Left ventricle myocardium inferior (tissue), 1 donor: ENCODE measurements around the gene SERPINH1. TPM values are rescaled to one million over a fixed set of nuclear protein-coding genes. Genes with fewer than 3 reads are reported as not detected.
A peak's percentile ranks its signal among the peaks of the same experiment; 100 is the strongest.

ENCODE experiments used
- DNase-seq: peaks from one replicate; pipeline ENCODE4 v3.0.0-alpha.2; 2020
- H3K27ac ChIP-seq: fragments of 200-600 bp; replicated peaks from 2 replicates; pipeline ENCODE4 v1.8.0; 2021
- H3K27me3 ChIP-seq: fragments of 200-600 bp; 2 replicates; pipeline ENCODE4 v1.8.0; 2021; ENCODE audit warnings: low read depth
- H3K36me3 ChIP-seq: fragments of 200-600 bp; 2 replicates; pipeline ENCODE4 v1.8.0; 2021
- H3K4me1 ChIP-seq: fragments of 200-600 bp; 2 replicates; pipeline ENCODE4 v1.8.0; 2021
- H3K4me3 ChIP-seq: fragments of 200-600 bp; 2 replicates; pipeline ENCODE4 v1.8.0; 2021; ENCODE audit warnings: mild to moderate bottlenecking, moderate library complexity
- H3K9me3 ChIP-seq: fragments of 200-600 bp; replicated peaks from 2 replicates; pipeline ENCODE4 v1.8.0; 2021
- intact Hi-C: fragments of 100-400 bp; cut with micrococcal nuclease; formaldehyde crosslinking; loops from one replicate; pipeline ENCODE4 v1.11.0; 2022
- total RNA-seq: library from RNA; stranded (reverse); fragmentation: NEBNext Ultra II Directional; extraction: Animal tissue kit (Norgen Biotek cat#: 25700); gene quantifications from one replicate; pipeline ENCODE4 v1.2.1, GENCODE V29; 2021
- TF ChIP-seq, protein P1 (sequence below): fragments of 200-600 bp; IDR thresholded peaks from 2 replicates; pipeline ENCODE4 v1.8.0; 2021; ENCODE audit warnings: antibody characterized with exemption, mild to moderate bottlenecking, borderline replicate concordance
- donor health status: DM: no; HTN: yes; CAD: no; lungs with severe emphysema.

The SERPINH1 gene
- total RNA-seq, 1 donor from 2014 or later = 57.6 TPM

DNA sequence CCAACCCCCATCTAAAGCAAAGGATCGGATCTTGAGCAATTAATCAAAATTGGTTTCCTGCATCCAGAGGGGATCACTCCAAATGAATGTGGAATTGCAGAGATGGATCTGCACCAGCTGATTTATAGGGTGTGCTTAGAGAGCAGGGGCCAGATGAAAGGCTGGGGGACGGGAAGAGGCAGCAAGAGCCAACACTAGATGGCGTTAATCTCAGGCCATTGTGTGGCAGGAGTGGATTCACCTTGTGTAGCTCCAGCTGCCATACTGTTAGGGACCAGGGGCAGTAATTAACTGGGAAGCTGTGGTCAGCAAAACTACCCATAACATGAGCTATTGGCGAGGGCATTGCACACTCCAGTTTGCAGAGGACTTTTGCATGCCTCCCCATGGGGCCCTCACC lies 35.6 kb downstream of the SERPINH1 start:
- Histone ChIP-seq H3K4me1 (peaks cover 8% of the 10 kb centered on the region), H3K36me3 (no peaks in the 10 kb centered on the region), H3K4me3 (no peak overlapping the region), H3K27me3 (no peaks in the 10 kb centered on the region), H3K9me3 (no peaks in the 10 kb centered on the region), H3K27ac (no peak overlapping the region)
- intact Hi-C loops = no loop called here
- TF ChIP-seq, protein P1, sequence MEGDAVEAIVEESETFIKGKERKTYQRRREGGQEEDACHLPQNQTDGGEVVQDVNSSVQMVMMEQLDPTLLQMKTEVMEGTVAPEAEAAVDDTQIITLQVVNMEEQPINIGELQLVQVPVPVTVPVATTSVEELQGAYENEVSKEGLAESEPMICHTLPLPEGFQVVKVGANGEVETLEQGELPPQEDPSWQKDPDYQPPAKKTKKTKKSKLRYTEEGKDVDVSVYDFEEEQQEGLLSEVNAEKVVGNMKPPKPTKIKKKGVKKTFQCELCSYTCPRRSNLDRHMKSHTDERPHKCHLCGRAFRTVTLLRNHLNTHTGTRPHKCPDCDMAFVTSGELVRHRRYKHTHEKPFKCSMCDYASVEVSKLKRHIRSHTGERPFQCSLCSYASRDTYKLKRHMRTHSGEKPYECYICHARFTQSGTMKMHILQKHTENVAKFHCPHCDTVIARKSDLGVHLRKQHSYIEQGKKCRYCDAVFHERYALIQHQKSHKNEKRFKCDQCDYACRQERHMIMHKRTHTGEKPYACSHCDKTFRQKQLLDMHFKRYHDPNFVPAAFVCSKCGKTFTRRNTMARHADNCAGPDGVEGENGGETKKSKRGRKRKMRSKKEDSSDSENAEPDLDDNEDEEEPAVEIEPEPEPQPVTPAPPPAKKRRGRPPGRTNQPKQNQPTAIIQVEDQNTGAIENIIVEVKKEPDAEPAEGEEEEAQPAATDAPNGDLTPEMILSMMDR = peak; percentile 44
- no peak for DNase-seq

DNA sequence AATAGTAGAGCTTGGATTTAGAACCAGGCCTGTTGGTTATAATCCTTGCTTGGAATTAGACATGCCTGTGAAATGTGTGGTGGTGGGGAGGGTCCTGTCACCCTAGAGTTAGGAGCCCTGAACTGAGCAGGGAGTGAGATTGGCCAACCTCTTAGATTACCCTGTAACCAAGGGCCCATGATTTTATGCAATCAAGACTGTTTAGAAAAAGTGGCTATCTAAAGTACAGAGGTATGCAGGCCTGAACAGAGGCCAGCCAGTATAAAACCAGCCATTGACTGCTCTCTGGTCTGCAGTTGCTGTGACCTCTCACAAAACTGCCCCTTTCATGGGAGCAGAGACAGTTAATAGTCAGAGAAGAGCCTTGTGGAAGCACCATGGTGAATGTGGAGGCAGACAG lies 36.2 kb downstream of the SERPINH1 start:
- TF ChIP-seq, protein P1 = no peak

DNA sequence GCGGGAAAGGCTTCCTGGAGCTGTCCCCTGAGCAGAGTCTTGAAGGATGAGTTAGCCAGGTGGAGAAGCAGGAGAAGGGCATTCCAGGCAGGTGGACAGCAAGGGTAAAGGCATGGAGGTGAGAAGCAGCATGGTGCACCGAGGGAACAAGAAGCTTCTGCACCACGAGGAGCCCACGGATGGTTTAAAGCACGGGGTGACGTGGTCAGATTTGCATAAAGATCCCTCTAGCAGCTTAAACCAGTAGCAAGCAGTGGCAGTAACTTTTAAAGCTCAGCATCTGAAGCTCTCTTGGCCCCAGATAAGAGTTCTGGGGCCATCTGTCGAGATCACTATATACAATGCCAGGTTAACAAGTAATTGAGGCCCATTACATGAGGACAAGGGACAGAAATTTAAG lies 36.8 kb downstream of the SERPINH1 start:
- H3K4me1 ChIP-seq = peaks cover 8% of the 10 kb centered on the region
- H3K27me3 ChIP-seq = no peaks in the 10 kb centered on the region
- DNase-seq = no peak
- intact Hi-C loops = no loop called here
- no peak overlapping the region for H3K27ac ChIP-seq
- no peaks in the 10 kb centered on the region for H3K36me3 ChIP-seq
- TF ChIP-seq, protein P1 = no peak
- no peak overlapping the region for H3K4me3 ChIP-seq
- no peaks in the 10 kb centered on the region for H3K9me3 ChIP-seq

More for the DNA sequence above, 36.2 kb downstream of the SERPINH1 start:
- Histone ChIP-seq H3K4me1 (peaks cover 8% of the 10 kb centered on the region), H3K27me3 (no peaks in the 10 kb centered on the region), H3K36me3 (no peaks in the 10 kb centered on the region), H3K9me3 (no peaks in the 10 kb centered on the region), H3K4me3 (no peak overlapping the region), H3K27ac (no peak overlapping the region)
- intact Hi-C loops = no loop called here
- no peak for DNase-seq

DNA sequence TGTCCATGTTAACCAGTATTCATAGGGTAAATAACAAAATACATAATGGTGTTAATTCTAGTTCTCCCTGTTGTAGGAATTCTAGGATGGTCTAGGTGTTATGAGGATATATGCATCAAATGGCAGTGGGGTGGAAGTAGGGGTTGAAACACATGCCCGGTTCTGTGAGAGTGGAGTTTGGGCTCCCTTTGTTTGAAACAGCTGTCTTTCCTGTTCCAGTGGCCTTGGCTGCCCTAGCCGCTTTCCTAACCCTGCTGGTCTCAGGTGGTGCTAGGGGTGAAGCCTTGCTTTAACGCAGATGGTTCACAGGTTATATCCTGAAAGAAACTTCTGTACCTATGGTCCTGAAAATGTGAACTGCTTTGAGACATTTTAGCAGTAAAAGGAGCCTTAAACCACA lies 38.3 kb downstream of the SERPINH1 start:
- DNase-seq = no peak
- peaks cover 3% of the 10 kb centered on the region for H3K36me3 ChIP-seq
- TF ChIP-seq, protein P1 = no peak
- H3K4me3 ChIP-seq = no peak overlapping the region
- intact Hi-C loops = no loop called here
- H3K27ac ChIP-seq = no peak overlapping the region
- no peaks in the 10 kb centered on the region for H3K27me3 ChIP-seq
- no peaks in the 10 kb centered on the region for H3K9me3 ChIP-seq
- H3K4me1 ChIP-seq = peaks cover 8% of the 10 kb centered on the region

DNA sequence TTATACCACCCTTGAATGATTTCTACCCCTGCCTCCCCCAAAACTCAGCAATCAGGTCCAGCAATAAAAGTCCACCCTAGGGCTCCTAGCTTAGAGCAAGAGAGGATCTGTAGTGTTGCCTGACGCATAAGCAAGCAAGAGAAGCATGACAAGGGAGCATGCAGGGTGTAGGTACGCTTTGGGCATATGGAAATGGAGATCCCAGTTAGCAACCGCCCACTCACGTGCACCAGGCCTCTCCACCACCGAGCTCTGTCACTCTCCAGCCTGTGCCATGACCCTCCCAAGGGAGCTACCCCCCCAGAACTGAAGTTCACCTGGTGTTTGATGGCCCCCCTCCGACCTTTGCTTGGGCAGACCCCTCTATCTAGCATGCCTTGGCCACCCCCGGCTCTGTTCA lies 39.4 kb downstream of the SERPINH1 start:
- intact Hi-C loops = no loop called here
- DNase-seq = no peak
- no peak overlapping the region for H3K4me3 ChIP-seq
- TF ChIP-seq, protein P1 = no peak
- peaks cover 3% of the 10 kb centered on the region for H3K36me3 ChIP-seq
- H3K27ac ChIP-seq = no peak overlapping the region
- peaks cover 8% of the 10 kb centered on the region for H3K4me1 ChIP-seq
- H3K27me3 ChIP-seq = no peaks in the 10 kb centered on the region
- H3K9me3 ChIP-seq = no peaks in the 10 kb centered on the region

DNA sequence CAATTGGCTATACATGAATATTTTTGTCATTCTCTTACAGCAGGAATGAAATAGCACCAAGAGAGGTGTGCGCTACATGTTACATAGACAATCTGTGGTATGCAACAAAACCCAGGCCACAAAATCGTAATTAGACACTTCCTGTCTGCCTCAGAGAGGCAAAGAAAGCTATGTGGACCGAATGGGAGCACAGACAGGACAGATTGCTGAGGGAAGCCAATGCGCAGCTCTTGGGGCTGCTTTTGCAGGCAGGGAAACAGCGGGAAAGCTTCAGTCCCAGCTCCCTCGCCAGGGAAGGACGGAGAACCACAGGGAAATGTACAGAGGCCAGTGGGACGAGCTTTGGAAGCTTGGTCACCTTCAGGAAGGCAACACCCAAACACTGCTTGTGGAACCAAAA lies 40.9 kb downstream of the SERPINH1 start:
- no peak overlapping the region for H3K4me3 ChIP-seq
- H3K4me1 ChIP-seq = peaks cover 8% of the 10 kb centered on the region
- no peak for DNase-seq
- no peaks in the 10 kb centered on the region for H3K27me3 ChIP-seq
- no peak overlapping the region for H3K27ac ChIP-seq
- intact Hi-C loops = no loop called here
- H3K36me3 ChIP-seq = peaks cover 13% of the 10 kb centered on the region
- TF ChIP-seq, protein P1 = no peak
- H3K9me3 ChIP-seq = no peaks in the 10 kb centered on the region
